Thyroid gland (tissue), 4 donors: ENCODE measurements around the gene CCDC81.

Experiments
- POLR2A ChIP-seq, 2 donors: fragments of 450-650 bp; IDR thresholded peaks; one replicate each; pipeline ENCODE4 v1.6.1; 2017; ENCODE audit warnings: antibody characterized with exemption in 2 of 2, mild to moderate bottlenecking in 2 of 2, moderate library complexity in 1 of 2
- TF ChIP-seq, protein P1 (sequence below), 6 experiments: fragments of 200-600 bp in 3 of 6; fragments of 450-650 bp in 3 of 6; sonication (generic) in 3 of 6; IDR thresholded peaks; one replicate each; pipeline ENCODE4 v1.5.1; 2016 to 2019; ENCODE audit warnings: antibody characterized with exemption in 6 of 6, mild to moderate bottlenecking in 2 of 6, inconsistent platforms in 1 of 6, moderate library complexity in 1 of 6

DNA sequence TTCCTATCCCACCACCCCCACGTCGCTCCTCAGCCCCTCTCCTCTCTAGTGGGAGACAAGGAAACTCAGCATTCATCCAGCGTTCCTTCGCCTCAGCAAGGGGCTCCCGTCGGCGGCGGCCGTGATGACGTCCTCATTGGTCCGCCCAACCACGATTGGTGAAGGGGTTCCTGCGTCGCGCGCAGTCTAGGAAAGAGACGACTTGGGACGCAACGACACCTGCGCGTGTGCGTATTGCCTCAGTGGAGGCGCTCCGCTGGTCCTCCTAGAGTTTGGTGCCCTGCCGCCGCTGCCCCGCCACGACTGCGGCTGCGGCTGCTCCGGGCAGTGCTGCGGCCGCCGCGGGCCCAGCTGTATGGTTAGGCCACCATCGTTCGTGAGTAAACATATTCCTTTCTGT is 56.6 kb downstream of the CCDC81 start:
- TF ChIP-seq, protein P1, sequence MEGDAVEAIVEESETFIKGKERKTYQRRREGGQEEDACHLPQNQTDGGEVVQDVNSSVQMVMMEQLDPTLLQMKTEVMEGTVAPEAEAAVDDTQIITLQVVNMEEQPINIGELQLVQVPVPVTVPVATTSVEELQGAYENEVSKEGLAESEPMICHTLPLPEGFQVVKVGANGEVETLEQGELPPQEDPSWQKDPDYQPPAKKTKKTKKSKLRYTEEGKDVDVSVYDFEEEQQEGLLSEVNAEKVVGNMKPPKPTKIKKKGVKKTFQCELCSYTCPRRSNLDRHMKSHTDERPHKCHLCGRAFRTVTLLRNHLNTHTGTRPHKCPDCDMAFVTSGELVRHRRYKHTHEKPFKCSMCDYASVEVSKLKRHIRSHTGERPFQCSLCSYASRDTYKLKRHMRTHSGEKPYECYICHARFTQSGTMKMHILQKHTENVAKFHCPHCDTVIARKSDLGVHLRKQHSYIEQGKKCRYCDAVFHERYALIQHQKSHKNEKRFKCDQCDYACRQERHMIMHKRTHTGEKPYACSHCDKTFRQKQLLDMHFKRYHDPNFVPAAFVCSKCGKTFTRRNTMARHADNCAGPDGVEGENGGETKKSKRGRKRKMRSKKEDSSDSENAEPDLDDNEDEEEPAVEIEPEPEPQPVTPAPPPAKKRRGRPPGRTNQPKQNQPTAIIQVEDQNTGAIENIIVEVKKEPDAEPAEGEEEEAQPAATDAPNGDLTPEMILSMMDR (IDR thresholded peaks at IDR 0.05), result no peak
- no peak for TF ChIP-seq POLR2A (IDR thresholded peaks at IDR 0.05)
